Raji (cell line): ENCODE data around the gene ACOXL.

ENCODE experiments used
- POLR2A ChIP-seq: IDR thresholded peaks from 2 replicates; pipeline ENCODE4 v1.6.1; 2011; ENCODE audit warnings: low read depth, low read length, control low read depth; ENCODE audit not compliant: insufficient read depth

ACOXL gene

GRCh38 chr2:110745048-110745447 lies 12.7 kb downstream of the ACOXL start:
- no peak for TF ChIP-seq POLR2A

GRCh38 chr2:110746586-110747521 lies 14.5 kb downstream of the ACOXL start:
- no peak for TF ChIP-seq POLR2A

- TF ChIP-seq POLR2A: no peak
These were observed 15.4 kb downstream of the ACOXL start for GRCh38 chr2:110747522-110748488.

- no peak for TF ChIP-seq POLR2A
These were observed 16.1 kb downstream of the ACOXL start for GRCh38 chr2:110748489-110748867.

GRCh38 chr2:110751642-110752041 lies 19.3 kb downstream of the ACOXL start:
- TF ChIP-seq POLR2A: no peak

- TF ChIP-seq POLR2A: no peak
These were observed 20.5 kb downstream of the ACOXL start for GRCh38 chr2:110752871-110753270.

GRCh38 chr2:110755491-110756078 lies 23.2 kb downstream of the ACOXL start:
- no peak for TF ChIP-seq POLR2A

- TF ChIP-seq POLR2A: no peak
These were observed 27.0 kb downstream of the ACOXL start for GRCh38 chr2:110759411-110759810.

- no peak for TF ChIP-seq POLR2A
These were observed 32.6 kb downstream of the ACOXL start for GRCh38 chr2:110764931-110765330.

GRCh38 chr2:110766291-110766690 lies 33.9 kb downstream of the ACOXL start:
- TF ChIP-seq POLR2A: no peak

- TF ChIP-seq POLR2A: no peak
These were observed 36.2 kb downstream of the ACOXL start for GRCh38 chr2:110768591-110768990.

- no peak for TF ChIP-seq POLR2A
These were observed 38.1 kb downstream of the ACOXL start for GRCh38 chr2:110770404-110770958.

GRCh38 chr2:110770959-110771431 lies 38.6 kb downstream of the ACOXL start:
- no peak for TF ChIP-seq POLR2A

GRCh38 chr2:110771547-110772382 lies 39.4 kb downstream of the ACOXL start:
- no peak for TF ChIP-seq POLR2A

- TF ChIP-seq POLR2A: no peak
These were observed 40.0 kb downstream of the ACOXL start for GRCh38 chr2:110772383-110772755.
